ENCODE data around the gene CDK14. TPM values are rescaled to one million over a fixed set of nuclear protein-coding genes. Genes with fewer than 3 reads are reported as not detected.
A peak's percentile ranks its signal among the peaks of the same experiment; 100 is the strongest.

Gene CDK14
- total RNA-seq, 1 donor from 2014 or later: 64.6 TPM

DNA sequence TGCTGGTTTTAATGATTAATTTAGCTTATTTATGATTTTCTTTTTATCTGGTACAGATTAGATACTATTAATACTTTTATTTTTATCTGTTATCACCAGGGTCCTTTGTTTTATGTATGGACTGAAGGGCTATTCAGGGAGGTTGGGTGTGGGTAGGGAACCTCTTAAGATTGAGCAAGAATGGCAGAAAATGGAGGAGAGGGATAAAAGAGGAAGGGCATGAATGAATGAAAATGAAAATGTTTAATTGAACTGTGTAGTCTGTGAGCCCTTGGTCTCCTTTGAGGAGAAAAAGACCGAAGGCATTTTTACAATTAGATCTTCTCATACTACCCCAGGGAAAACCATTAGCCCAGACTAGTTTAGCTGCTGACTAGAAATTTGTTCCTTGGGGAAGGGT lies 93.1 kb downstream of the CDK14 start:
- H3K27ac Mint-ChIP-seq: no peak overlapping the region
- no peak overlapping the region for H3K4me3 Mint-ChIP-seq
- TF ChIP-seq, protein P1, sequence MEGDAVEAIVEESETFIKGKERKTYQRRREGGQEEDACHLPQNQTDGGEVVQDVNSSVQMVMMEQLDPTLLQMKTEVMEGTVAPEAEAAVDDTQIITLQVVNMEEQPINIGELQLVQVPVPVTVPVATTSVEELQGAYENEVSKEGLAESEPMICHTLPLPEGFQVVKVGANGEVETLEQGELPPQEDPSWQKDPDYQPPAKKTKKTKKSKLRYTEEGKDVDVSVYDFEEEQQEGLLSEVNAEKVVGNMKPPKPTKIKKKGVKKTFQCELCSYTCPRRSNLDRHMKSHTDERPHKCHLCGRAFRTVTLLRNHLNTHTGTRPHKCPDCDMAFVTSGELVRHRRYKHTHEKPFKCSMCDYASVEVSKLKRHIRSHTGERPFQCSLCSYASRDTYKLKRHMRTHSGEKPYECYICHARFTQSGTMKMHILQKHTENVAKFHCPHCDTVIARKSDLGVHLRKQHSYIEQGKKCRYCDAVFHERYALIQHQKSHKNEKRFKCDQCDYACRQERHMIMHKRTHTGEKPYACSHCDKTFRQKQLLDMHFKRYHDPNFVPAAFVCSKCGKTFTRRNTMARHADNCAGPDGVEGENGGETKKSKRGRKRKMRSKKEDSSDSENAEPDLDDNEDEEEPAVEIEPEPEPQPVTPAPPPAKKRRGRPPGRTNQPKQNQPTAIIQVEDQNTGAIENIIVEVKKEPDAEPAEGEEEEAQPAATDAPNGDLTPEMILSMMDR (IDR thresholded peaks at IDR 0.05; ENCODE audit: unreplicated experiment): no peak
- H3K27me3 Mint-ChIP-seq (ENCODE audit: low read depth): no peaks in the 10 kb centered on the region
- H3K4me1 Mint-ChIP-seq: peaks cover 36% of the 10 kb centered on the region
- no peak for DNase-seq (ENCODE audit: low spot score in 2 of 2, unreplicated experiment in 2 of 2)
- H3K9me3 Mint-ChIP-seq: peaks cover 7% of the 10 kb centered on the region
- H3K36me3 Mint-ChIP-seq: no peaks in the 10 kb centered on the region

DNA sequence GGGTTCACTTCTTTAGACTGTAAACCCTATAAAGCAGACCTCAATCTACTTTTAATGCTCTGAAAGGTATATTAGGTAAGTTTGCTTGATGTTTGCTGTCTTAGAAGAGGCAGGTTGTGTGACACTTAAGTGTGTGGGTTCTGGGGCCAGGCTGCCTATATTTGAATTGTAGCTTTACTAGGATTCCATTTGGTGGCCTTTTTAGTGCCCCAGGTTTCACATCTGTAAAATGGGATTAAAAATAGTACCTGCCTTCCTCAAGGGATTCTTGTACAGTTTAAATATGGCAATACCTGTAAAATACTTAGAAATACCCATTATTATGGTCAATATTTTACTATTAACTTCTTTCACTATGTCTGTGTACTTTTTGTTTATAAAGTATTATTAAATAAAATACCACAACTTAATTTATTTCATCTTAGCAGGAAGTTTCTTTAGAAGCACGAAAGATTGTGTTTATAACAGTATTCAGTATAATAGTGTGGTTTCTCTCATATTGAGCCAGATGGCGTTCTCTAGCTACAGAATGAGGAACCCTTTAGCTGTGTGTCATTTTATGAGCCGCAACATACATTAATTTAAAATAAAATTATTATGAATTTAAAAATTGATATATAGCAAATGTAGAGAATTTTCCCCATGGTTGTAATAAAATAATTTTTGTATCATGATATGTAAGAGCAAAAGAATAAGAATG lies 94.2 kb downstream of the CDK14 start:
- Mint-ChIP-seq H3K4me1 (peaks cover 36% of the 10 kb centered on the region), H3K27ac (no peak overlapping the region), H3K27me3 (ENCODE audit: low read depth) (no peaks in the 10 kb centered on the region), H3K9me3 (peaks cover 8% of the 10 kb centered on the region), H3K36me3 (no peaks in the 10 kb centered on the region), H3K4me3 (no peak overlapping the region)
- DNase-seq (ENCODE audit: low spot score in 2 of 2, unreplicated experiment in 2 of 2): no peak
- TF ChIP-seq, protein P1 (IDR thresholded peaks at IDR 0.05; ENCODE audit: unreplicated experiment): no peak

DNA sequence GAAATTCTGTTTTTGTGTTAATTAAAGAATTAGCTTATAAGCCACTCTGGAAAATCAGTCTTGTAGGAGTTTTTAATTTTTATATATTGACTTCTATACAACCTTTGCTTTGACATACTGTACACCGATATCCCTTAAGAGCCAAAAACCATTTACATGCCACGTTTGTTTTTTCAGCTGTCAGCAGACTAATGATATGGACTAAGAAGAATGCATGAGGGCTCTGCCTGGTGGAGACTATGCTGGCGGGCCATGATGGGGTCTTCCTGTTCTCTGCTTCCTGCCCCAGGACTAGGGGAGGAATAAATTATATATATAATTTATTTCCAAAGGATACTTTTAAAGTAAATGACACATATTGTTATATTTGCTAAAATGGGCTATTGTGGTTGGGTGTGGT lies 96.3 kb downstream of the CDK14 start:
- Mint-ChIP-seq H3K4me3 (no peak overlapping the region), H3K27ac (peak overlapping the region; percentile 70), H3K9me3 (peaks cover 20% of the 10 kb centered on the region), H3K36me3 (peaks cover 9% of the 10 kb centered on the region), H3K4me1 (peaks cover 27% of the 10 kb centered on the region), H3K27me3 (ENCODE audit: low read depth) (no peaks in the 10 kb centered on the region)
- TF ChIP-seq, protein P1 (IDR thresholded peaks at IDR 0.05; ENCODE audit: unreplicated experiment): no peak
- no peak for DNase-seq (ENCODE audit: low spot score in 2 of 2, unreplicated experiment in 2 of 2)

DNA sequence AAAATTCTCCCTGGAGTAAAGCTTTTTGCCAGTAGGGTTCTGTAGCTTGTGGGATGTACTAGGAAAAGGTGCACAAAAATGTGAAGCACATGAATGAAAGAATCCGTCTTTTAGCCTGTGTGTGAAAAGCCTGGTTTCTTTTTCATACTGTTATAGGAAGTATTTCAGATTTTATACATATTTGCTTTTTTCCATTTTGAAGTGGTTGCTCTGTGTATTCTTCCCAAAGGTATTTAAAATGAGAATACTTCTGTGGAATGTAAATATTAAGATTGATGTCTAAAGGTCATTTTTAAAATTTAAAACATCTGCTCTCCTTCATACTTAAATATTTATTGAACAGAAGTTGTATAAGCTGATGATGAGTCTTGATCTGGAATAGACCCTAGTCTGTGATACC lies 96.8 kb downstream of the CDK14 start:
- Mint-ChIP-seq H3K36me3 (peaks cover 9% of the 10 kb centered on the region), H3K27me3 (ENCODE audit: low read depth) (no peaks in the 10 kb centered on the region), H3K27ac (peak overlapping the region; percentile 70), H3K4me1 (peaks cover 27% of the 10 kb centered on the region), H3K9me3 (peaks cover 20% of the 10 kb centered on the region), H3K4me3 (no peak overlapping the region)
- TF ChIP-seq, protein P1 (IDR thresholded peaks at IDR 0.05; ENCODE audit: unreplicated experiment): no peak
- DNase-seq (ENCODE audit: low spot score in 2 of 2, unreplicated experiment in 2 of 2): no peak

DNA sequence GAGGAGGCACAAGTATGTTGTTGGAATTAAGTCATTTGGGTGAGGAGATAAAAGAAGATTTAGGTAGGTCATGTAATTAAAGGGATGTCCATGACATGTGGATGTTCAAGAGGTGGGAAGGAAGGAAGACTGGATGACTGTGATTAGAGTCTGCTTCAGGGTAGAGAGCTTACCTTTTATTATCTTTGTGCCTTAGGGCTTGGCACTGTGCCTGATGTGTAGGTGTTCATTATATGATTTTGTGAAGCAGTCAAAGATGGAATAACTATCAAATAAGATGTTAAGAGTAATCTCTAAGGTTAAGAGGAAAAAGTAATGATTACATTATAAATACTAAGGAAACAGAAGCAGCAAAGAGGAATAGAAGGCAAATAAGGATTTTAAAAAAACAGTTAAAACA lies 97.8 kb downstream of the CDK14 start:
- TF ChIP-seq, protein P1 (IDR thresholded peaks at IDR 0.05; ENCODE audit: unreplicated experiment): no peak
- no peaks in the 10 kb centered on the region for H3K27me3 Mint-ChIP-seq (ENCODE audit: low read depth)
- no peak overlapping the region for H3K4me3 Mint-ChIP-seq
- DNase-seq (ENCODE audit: low spot score in 2 of 2, unreplicated experiment in 2 of 2): no peak
- H3K27ac Mint-ChIP-seq: no peak overlapping the region
- H3K4me1 Mint-ChIP-seq: peaks cover 25% of the 10 kb centered on the region
- H3K9me3 Mint-ChIP-seq: peaks cover 20% of the 10 kb centered on the region
- H3K36me3 Mint-ChIP-seq: peaks cover 9% of the 10 kb centered on the region
